Keratinocyte (primary cell): Measurements from ENCODE around the gene MAP3K20. TPM values are rescaled to one million over a fixed set of nuclear protein-coding genes. Genes with fewer than 3 reads are reported as not detected.
"Not testable (repeated sequence)": the region's sequence is repeated elsewhere in the genome, so short reads cannot be mapped to it uniquely, and the experiment has no call there.

Experiments
- DNase-seq: peaks from one replicate; pipeline ENCODE4 v3.0.0-alpha.2; 2011; ENCODE audit warnings: low read depth, missing footprints, low spot score
- FAIRE-seq: peaks from 2 replicates; lab custom pipeline; 2011; peaks lifted over from hg19 to GRCh38; lab: Jason Lieb, UNC
- H2AFZ ChIP-seq: 2 replicates; pipeline ENCODE4 v1.6.0; 2012; ENCODE audit warnings: low read length, control low read depth, inconsistent platforms; ENCODE audit not compliant: control insufficient read depth
- H3K27ac ChIP-seq: 2 replicates; pipeline ENCODE4 v1.5.1; 2011; ENCODE audit warnings: low read length; ENCODE audit not compliant: control insufficient read depth, insufficient read depth
- H3K27me3 ChIP-seq: 3 replicates; pipeline ENCODE4 v1.6.0; 2011; ENCODE audit warnings: low read length; ENCODE audit not compliant: control insufficient read depth, insufficient read depth; ENCODE audit errors: extremely low read depth
- H3K36me3 ChIP-seq, 2 experiments: 2 replicates in 1 of 2; 3 replicates in 1 of 2; pipeline ENCODE4 v1.5.1; 2011; ENCODE audit warnings: low read length in 2 of 2, mild to moderate bottlenecking in 1 of 2; ENCODE audit not compliant: control insufficient read depth in 2 of 2, insufficient read depth in 2 of 2; ENCODE audit errors: extremely low read depth in 1 of 2
- H3K4me1 ChIP-seq: 3 replicates; pipeline ENCODE4 v1.5.1; 2011; ENCODE audit warnings: low read length; ENCODE audit not compliant: control insufficient read depth, insufficient read depth; ENCODE audit errors: extremely low read depth
- H3K4me2 ChIP-seq: 3 replicates; pipeline ENCODE4 v1.6.0; 2011; ENCODE audit warnings: low read depth, low read length; ENCODE audit not compliant: control insufficient read depth, insufficient read depth; ENCODE audit errors: extremely low read depth
- H3K4me3 ChIP-seq, 3 experiments: fragments of 200-600 bp in 1 of 3; sonication (generic) in 1 of 3; 2 replicates in 2 of 3; 3 replicates in 1 of 3; pipeline ENCODE4 v1.5.1; 2011 to 2016; ENCODE audit warnings: low read length in 3 of 3, mild to moderate bottlenecking in 3 of 3, control low read depth in 2 of 3, inconsistent platforms in 1 of 3, low read depth in 1 of 3, mixed read lengths in 1 of 3, mixed run types in 1 of 3, moderate library complexity in 1 of 3; ENCODE audit not compliant: control insufficient read depth in 2 of 3, insufficient read depth in 2 of 3; ENCODE audit errors: extremely low read depth in 1 of 3
- H3K79me2 ChIP-seq: 2 replicates; pipeline ENCODE4 v1.6.0; 2012; ENCODE audit warnings: low read length; ENCODE audit not compliant: control insufficient read depth, insufficient read depth
- H3K9ac ChIP-seq: 3 replicates; pipeline ENCODE4 v1.6.0; 2011; ENCODE audit warnings: low read length; ENCODE audit not compliant: control insufficient read depth, insufficient read depth; ENCODE audit errors: extremely low read depth
- H3K9me1 ChIP-seq: 3 replicates; pipeline ENCODE4 v1.6.0; 2011; ENCODE audit warnings: low read length; ENCODE audit not compliant: control insufficient read depth, insufficient read depth; ENCODE audit errors: extremely low read depth
- H3K9me3 ChIP-seq: 2 replicates; pipeline ENCODE4 v1.5.1; 2012; ENCODE audit warnings: low read depth, low read length; ENCODE audit not compliant: control insufficient read depth
- H4K20me1 ChIP-seq: 3 replicates; pipeline ENCODE4 v1.6.0; 2011; ENCODE audit warnings: low read length; ENCODE audit not compliant: control insufficient read depth, insufficient read depth; ENCODE audit errors: extremely low read depth
- CTCF ChIP-seq, 3 experiments: IDR thresholded peaks in 1 of 3; conservative IDR thresholded peaks in 1 of 3; optimal IDR thresholded peaks in 1 of 3; 2 replicates in 2 of 3; 3 replicates in 1 of 3; pipeline versions ENCODE3 to v1.5.1; 2011; ENCODE audit warnings: low read length in 3 of 3, mild to moderate bottlenecking in 3 of 3, moderate library complexity in 2 of 3, control low read depth in 1 of 3, inconsistent platforms in 1 of 3; ENCODE audit not compliant: insufficient read depth in 2 of 3; ENCODE audit errors: extremely low read depth in 1 of 3
- EZH2 ChIP-seq: IDR thresholded peaks from one replicate; pipeline ENCODE4 v1.6.1; 2012; ENCODE audit warnings: inconsistent platforms, mild to moderate bottlenecking, low read length, moderate library complexity
- dilution Hi-C: fragments of 300-500 bp; cut with MboI; formaldehyde crosslinking; loops from one replicate; pipeline ENCODE4 v1.7.0; 2020; ENCODE audit warnings: low sequenced_read_pairs; ENCODE audit not compliant: extremely low pct_ligation_motif_present
- polyA plus RNA-seq, 5 experiments: library from polyadenylated mRNA; depleted of rRNA in 3 of 5; stranded (reverse) in 3 of 5; stranded (forward) in 1 of 5; unstranded in 1 of 5; fragments of >200 nt; gene quantifications; 1 replicate in 1 of 5; 2 replicates in 3 of 5; 3 replicates in 1 of 5; pipeline versions ENCODE4 v1.2.1 to v1.2.3, GENCODE V29; 2011 to 2012; ENCODE audit warnings: missing spikeins in 2 of 5, low read depth in 1 of 5, low replicate concordance in 1 of 5

MAP3K20 gene
- polyA plus RNA-seq, 1 donor (not counting 4 experiments of a cell fraction or from before 2014, with no cell fraction given), result 31.7 TPM

- dilution Hi-C loops, result loop anchor here (25.0 kb wide), 1 partner anchor 153 kb away; no protein-coding TSS in a partner anchor
- H3K9me3 ChIP-seq, result no peaks in the 10 kb centered on the region
- H3K9me1 ChIP-seq, result no peaks in the 10 kb centered on the region
- FAIRE-seq (no peak), DNase-seq (no peak)
- no peak overlapping the region for H3K4me3 ChIP-seq
- H3K36me3 ChIP-seq, result no peaks in the 10 kb centered on the region
- H2AFZ ChIP-seq, result no peak overlapping the region
- H3K4me2 ChIP-seq, result no peak overlapping the region
- no peak overlapping the region for H3K27ac ChIP-seq
- no peaks in the 10 kb centered on the region for H4K20me1 ChIP-seq
- no peaks in the 10 kb centered on the region for H3K27me3 ChIP-seq
- H3K4me1 ChIP-seq, result peaks cover 11% of the 10 kb centered on the region
- no peak overlapping the region for H3K9ac ChIP-seq
- H3K79me2 ChIP-seq, result no peaks in the 10 kb centered on the region
- no peak for TF ChIP-seq EZH2
- no peak for TF ChIP-seq CTCF (optimal IDR thresholded peaks at IDR 0.05 in 1 of 3, IDR thresholded peaks at IDR 0.05 in 1 of 3, conservative IDR thresholded peaks at IDR 0.05 in 1 of 3; ENCODE audit: extremely low read depth in 1 of 3, insufficient read depth in 2 of 3, low read length in 3 of 3)
Observed at GRCh38 chr2:173034143-173034542, 41.5 kb upstream of the MAP3K20 start.

- no peak overlapping the region for H3K27ac ChIP-seq
- H3K4me1 ChIP-seq, result no peaks in the 10 kb centered on the region
- no peaks in the 10 kb centered on the region for H3K9me1 ChIP-seq
- dilution Hi-C loops, result loop anchor here (25.0 kb wide), 1 partner anchor 150 kb away; no protein-coding TSS in a partner anchor
- H3K4me2 ChIP-seq, result no peak overlapping the region
- no peaks in the 10 kb centered on the region for H3K27me3 ChIP-seq
- no peak overlapping the region for H3K9ac ChIP-seq
- no peaks in the 10 kb centered on the region for H3K9me3 ChIP-seq
- H2AFZ ChIP-seq, result no peak overlapping the region
- TF ChIP-seq CTCF (optimal IDR thresholded peaks at IDR 0.05 in 1 of 3, IDR thresholded peaks at IDR 0.05 in 1 of 3, conservative IDR thresholded peaks at IDR 0.05 in 1 of 3; ENCODE audit: extremely low read depth in 1 of 3, insufficient read depth in 2 of 3, low read length in 3 of 3) (no peak), EZH2 (no peak)
- H3K4me3 ChIP-seq, result no peak overlapping the region
- no peaks in the 10 kb centered on the region for H4K20me1 ChIP-seq
- H3K36me3 ChIP-seq, result no peaks in the 10 kb centered on the region
- FAIRE-seq (no peak), DNase-seq (no peak)
- no peaks in the 10 kb centered on the region for H3K79me2 ChIP-seq
Observed at GRCh38 chr2:173037245-173038120, 38.2 kb upstream of the MAP3K20 start.

- not testable (repeated sequence) for H3K4me2 ChIP-seq, H3K9ac ChIP-seq, H3K79me2 ChIP-seq, H3K27me3 ChIP-seq, H3K27ac ChIP-seq, H3K4me3 ChIP-seq, H3K36me3 ChIP-seq, H3K9me3 ChIP-seq, DNase-seq, H3K4me1 ChIP-seq, H4K20me1 ChIP-seq, H2AFZ ChIP-seq, H3K9me1 ChIP-seq, FAIRE-seq
- dilution Hi-C loops, result loop anchor here (25.0 kb wide), 1 partner anchor 149 kb away; no protein-coding TSS in a partner anchor
Observed at GRCh38 chr2:173038257-173038656, 37.4 kb upstream of the MAP3K20 start.
